ENCODE measurements around the gene EMC10. TPM values are rescaled to one million over a fixed set of nuclear protein-coding genes. Genes with fewer than 3 reads are reported as not detected.

The EMC10 gene
- total and polyA plus RNA-seq, 2 of the 4 experiments (the other 2 are of a cell fraction) = 11.3 to 90.9 TPM

DNA sequence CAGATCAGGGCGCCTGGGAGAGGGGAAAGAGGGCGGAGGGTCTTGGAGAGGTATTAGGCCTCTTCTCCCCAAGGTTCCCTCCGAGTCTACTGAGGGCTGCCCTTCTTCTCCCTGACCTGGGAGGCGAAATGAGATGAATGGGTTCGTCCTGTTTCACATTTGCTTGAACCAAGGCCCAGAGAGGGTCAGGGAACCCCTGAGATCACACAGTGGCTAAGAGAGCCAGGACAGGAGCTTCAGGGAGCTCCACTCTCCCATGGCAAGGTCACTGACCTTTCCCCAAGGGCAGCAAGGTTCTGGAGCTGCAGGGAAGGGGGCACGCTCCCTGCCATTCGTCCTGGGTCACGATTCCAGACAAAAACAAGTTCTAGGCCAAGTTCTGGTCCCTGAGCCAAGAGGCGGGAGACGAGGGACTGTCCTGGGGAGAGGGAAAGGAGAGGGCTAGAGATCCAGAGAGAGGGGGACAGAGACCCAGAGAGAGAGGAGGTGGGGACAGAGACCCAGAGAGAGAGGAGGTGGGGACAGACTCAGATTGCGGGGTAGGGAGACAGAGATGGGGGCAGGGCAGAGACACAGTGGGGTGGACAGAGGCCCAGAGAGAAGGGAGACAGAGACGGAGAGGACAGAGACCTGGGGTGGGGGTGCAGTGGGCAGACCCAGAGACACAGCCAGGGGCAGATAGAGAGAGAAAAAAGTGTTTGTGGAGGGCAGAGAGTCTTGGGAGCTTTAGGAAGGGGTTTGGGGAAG lies 36.9 kb downstream of the EMC10 start:
- H4K8ac ChIP-seq (ENCODE audit: low read depth in 2 of 2, low read length in 2 of 2) = no peak overlapping the region
- H2AK9ac ChIP-seq (replicated peaks; ENCODE audit: low read depth, low read length, poor library complexity) = no peak overlapping the region
- H2BK120ac ChIP-seq (ENCODE audit: low read depth, low read length) = no peak overlapping the region
- peaks cover 3% of the 10 kb centered on the region for H3K4me1 ChIP-seq (ENCODE audit: control insufficient read depth, insufficient read depth, low read length)
- no peak for TF ChIP-seq MXI1 (IDR thresholded peaks at IDR 0.05; ENCODE audit: borderline replicate concordance, low read depth, low read length)
- TF ChIP-seq CHD1 (IDR thresholded peaks at IDR 0.05; ENCODE audit: low read depth, low read length) = no peak
- TF ChIP-seq, protein P1, sequence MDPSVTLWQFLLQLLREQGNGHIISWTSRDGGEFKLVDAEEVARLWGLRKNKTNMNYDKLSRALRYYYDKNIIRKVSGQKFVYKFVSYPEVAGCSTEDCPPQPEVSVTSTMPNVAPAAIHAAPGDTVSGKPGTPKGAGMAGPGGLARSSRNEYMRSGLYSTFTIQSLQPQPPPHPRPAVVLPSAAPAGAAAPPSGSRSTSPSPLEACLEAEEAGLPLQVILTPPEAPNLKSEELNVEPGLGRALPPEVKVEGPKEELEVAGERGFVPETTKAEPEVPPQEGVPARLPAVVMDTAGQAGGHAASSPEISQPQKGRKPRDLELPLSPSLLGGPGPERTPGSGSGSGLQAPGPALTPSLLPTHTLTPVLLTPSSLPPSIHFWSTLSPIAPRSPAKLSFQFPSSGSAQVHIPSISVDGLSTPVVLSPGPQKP (IDR thresholded peaks at IDR 0.05; ENCODE audit: borderline replicate concordance, low read depth, low read length) = no peak
- TF ChIP-seq, protein P2, sequence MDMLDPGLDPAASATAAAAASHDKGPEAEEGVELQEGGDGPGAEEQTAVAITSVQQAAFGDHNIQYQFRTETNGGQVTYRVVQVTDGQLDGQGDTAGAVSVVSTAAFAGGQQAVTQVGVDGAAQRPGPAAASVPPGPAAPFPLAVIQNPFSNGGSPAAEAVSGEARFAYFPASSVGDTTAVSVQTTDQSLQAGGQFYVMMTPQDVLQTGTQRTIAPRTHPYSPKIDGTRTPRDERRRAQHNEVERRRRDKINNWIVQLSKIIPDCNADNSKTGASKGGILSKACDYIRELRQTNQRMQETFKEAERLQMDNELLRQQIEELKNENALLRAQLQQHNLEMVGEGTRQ (IDR thresholded peaks at IDR 0.05; ENCODE audit: low read depth, low read length) = no peak
- TF ChIP-seq BHLHE40 (IDR thresholded peaks at IDR 0.05; ENCODE audit: low read depth, low read length) = no peak
- TF ChIP-seq MAFK (IDR thresholded peaks at IDR 0.05; ENCODE audit: low read depth, low read length) = no peak
- no peak for TF ChIP-seq RCOR1 (IDR thresholded peaks at IDR 0.05; ENCODE audit: insufficient replicate concordance, low read length)
- TF ChIP-seq RAD21 (IDR thresholded peaks at IDR 0.05; ENCODE audit: low read length) = no peak
- no peak for TF ChIP-seq SMC3 (IDR thresholded peaks at IDR 0.05; ENCODE audit: low read depth, low read length)
- no peak for TF ChIP-seq NFE2L2 (IDR thresholded peaks at IDR 0.05; ENCODE audit: low read depth, low read length)
- TF ChIP-seq POLR2A (IDR thresholded peaks at IDR 0.05; ENCODE audit: low read depth, low read length) = no peak
- ChIA-PET POLR2A (ENCODE audit: unreplicated experiment) (interaction anchor here (0.6 kb wide), 1 partner anchor 30 kb away, joined by 12 read pairs; no protein-coding TSS in a partner anchor), CTCF (no interaction called here)
- H2AFZ ChIP-seq (replicated peaks; ENCODE audit: low read length, poor library complexity) = no peak overlapping the region
- dilution Hi-C loops (cut with HindIII; ENCODE audit: low sequenced_read_pairs, unreplicated experiment) (no loop called here), intact Hi-C loops (cut with micrococcal nuclease) (no loop called here), in situ Hi-C loops (cut with MboI; ENCODE audit: low sequenced_read_pairs) (no loop called here)
- H2BK20ac ChIP-seq (ENCODE audit: low read depth, low read length) = no peak overlapping the region
- ATAC-seq (ENCODE audit: low read depth) (no peak), DNase-seq (no peak)
- H4K91ac ChIP-seq (ENCODE audit: insufficient read depth, low read depth, low read length) = no peak overlapping the region
- H3K4me2 ChIP-seq (ENCODE audit: low read depth, low read length) = no peak overlapping the region
- no peak overlapping the region for H3K4ac ChIP-seq (ENCODE audit: low read depth, low read length)
- BruUV-seq (replicated peaks) = no TSS peak
- no peak overlapping the region for H2BK15ac ChIP-seq (ENCODE audit: low read depth, low read length)
- peaks cover 5 to 10% of the 10 kb centered on the region in 2 experiments; a peak in 3 of 4 replicates for H3K79me1 ChIP-seq (ENCODE audit: low read depth in 1 of 2, low read length in 2 of 2)
- no peaks in the 10 kb centered on the region for H3K9me3 ChIP-seq (ENCODE audit: control insufficient read depth, insufficient read depth, low read length)
- H3K27me3 ChIP-seq (ENCODE audit: control insufficient read depth, insufficient read depth, low read length) = no peaks in the 10 kb centered on the region
- H4K5ac ChIP-seq (ENCODE audit: low read depth, low read length) = no peak overlapping the region
- H3K56ac ChIP-seq (ENCODE audit: extremely low read depth, insufficient read depth, low read length) = no peak overlapping the region
- no peak overlapping the region for H3K4me3 ChIP-seq (ENCODE audit: insufficient read depth, low read depth, low read length)
- no peak overlapping the region for H3K18ac ChIP-seq (ENCODE audit: low read depth, low read length)
- no peak overlapping the region for H3K9ac ChIP-seq (ENCODE audit: low read depth, low read length)
- H2BK5ac ChIP-seq (ENCODE audit: low read depth, low read length, poor library complexity, severe bottlenecking) = no peak overlapping the region
- no peak overlapping the region for H3K14ac ChIP-seq (replicated peaks; ENCODE audit: low read depth, low read length)
- H4K20me1 ChIP-seq (ENCODE audit: insufficient read depth, low read length) = no peaks in the 10 kb centered on the region
- 70% methylated on average over 6 of the region's 12 CpGs; no CpG with 5 or more reads in 1 of the 2 experiments for WGBS, 2 experiments (ENCODE audit: extremely low coverage in 2 of 2, insufficient read length in 1 of 2)
- no peak overlapping the region for H3K27ac ChIP-seq (ENCODE audit: insufficient read depth, low read length)
- no peak overlapping the region for H3K23ac ChIP-seq (ENCODE audit: low read depth, low read length)
- no peak overlapping the region for H2AK5ac ChIP-seq (ENCODE audit: low read depth, low read length)
- H3K36me3 ChIP-seq (ENCODE audit: control insufficient read depth, insufficient read depth, low read length) = peaks cover 1% of the 10 kb centered on the region; the same call in 1 of the 2 replicates
- H3K9me1 ChIP-seq (ENCODE audit: insufficient read depth, low read length) = no peaks in the 10 kb centered on the region; the same call in 1 of the 2 replicates

Data from IMR-90 (cell line).